Measurements from ENCODE around the gene LIM2.

LIM2 gene

DNA sequence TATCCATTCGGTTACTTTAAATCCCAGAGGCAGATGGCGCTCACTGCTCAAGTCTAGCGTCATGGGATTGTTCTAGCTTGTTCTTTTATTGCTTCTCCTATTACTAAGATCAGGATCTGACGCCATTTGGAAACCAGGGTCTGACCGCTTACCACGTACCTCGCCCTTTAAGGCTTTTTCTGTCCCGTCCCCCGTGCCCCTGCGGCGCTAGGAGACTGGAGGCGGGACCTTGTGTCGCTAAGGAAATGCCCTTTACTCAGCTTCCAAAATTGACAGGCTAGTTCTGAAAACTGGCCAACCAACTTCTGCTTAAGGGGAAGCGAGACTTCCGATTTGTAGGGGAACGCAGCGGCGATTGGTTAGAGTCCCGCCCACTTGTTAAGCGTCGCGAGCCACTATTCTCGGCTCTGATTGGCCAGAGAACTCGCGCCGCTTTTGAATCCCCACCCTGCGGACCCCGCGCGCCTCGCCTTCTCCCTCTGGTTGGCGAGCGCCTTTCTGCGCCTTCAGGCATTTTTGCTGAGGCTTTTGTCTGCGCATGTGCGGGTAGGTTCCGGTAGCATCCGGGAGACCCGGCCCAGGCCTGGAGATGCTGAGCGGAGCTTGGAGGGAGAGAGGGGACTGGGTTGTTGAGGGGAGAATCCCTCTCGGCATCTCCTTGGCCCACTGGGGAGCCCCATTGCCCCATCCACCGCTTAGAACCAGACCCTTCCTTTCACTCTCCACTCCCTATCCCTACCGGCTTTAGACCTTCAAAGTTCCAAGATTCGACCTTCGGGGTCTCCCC lies 6.5 kb upstream of the LIM2 start:
- DNase-seq = peak; percentile 99

DNA sequence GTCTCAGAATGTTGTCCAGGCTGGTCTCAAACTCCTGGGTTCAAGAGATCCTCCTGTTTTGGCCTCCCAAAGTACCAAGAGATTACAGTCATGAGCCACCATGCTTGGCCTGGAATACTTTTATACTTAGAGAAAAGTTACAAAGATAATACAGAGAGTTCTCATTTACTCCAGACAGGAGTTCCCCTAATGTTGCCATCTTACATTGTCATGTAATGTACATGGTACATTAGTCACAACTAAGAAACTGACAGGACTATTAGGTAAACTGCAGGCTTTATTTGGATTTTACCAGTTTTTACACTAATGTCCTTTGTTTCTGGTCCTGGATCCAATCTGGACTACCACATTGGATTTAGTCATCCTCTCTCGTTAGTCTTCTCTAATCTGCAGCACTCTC lies 4.9 kb upstream of the LIM2 start:
- DNase-seq = no peak

DNA sequence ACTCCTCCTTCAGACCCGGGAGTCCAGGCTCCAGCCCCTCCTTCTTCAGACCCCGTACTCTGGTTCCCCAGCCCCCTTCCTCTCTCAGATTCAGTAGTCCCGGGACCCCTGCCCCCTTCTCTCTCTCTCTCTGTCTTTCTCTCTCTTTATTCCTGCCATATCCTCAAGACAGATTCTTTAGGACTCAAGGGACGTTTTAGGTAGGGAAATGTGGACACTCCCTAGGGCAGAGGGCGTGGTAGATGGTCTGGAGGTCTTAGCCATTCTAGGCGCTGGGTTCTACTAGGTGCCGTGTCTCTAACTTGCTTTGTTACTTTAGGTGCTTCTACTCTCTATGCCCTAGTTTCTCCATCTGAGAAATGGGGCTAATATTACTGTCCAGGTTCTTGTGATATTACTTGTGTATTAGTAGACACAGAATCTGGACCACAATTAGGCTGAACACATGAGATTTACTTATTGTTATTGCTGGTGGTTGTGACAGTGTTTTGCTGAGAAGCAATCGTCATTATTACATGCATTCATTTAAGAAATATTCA lies 3.4 kb upstream of the LIM2 start:
- no peak for DNase-seq

DNA sequence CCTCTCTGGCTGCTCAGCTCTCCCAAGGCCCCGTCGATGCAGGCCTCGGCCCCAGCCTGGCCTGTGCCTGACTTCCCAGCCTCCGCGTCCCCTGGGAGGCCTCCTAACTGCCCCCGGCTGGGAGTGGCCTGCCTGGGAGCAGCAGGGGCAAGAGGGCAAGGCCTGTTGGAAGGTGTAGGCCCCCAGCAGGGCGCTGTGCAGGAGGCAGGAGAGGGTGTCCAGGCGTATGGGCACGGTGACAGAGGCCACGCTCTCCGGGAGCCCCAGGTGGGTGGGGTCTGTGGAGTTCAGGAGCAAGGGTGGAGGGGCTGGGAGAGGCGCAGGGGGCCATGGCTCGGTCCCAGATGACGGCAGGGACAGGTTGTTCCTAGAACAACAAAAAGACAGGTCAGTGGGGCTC lies 1.4 kb upstream of the LIM2 start:
- no peak for DNase-seq

DNA sequence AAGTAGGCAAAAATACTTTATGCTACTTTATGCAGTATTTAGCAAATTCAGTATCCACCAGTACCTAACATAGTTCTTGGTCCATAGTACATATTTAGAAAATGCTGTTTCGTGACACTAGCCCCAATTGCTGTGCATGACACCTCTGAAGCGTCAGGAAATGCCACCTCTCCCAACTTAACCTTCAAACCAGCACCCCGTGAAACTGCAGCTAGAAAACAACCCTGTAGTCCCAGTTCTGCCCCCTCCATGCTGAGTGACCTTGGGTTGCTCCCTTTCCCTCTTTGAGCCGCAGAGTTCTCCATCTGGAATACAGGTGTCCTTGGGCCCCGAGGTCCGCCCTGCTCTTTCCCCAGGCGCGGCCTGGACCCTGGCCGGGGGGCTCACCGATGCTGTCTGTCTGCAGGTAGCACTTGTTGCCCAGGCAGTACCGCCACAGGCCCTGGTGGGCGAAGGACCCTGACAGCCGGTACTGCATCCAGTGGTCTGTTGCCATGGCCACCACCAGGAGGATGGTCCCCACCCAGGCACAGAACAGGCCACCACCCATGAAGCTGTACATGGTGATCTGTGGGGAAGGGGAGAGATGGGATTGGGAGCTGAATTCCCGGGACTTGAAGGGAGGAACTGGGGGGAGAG lies 773 bp downstream of the LIM2 start:
- DNase-seq = no peak

DNA sequence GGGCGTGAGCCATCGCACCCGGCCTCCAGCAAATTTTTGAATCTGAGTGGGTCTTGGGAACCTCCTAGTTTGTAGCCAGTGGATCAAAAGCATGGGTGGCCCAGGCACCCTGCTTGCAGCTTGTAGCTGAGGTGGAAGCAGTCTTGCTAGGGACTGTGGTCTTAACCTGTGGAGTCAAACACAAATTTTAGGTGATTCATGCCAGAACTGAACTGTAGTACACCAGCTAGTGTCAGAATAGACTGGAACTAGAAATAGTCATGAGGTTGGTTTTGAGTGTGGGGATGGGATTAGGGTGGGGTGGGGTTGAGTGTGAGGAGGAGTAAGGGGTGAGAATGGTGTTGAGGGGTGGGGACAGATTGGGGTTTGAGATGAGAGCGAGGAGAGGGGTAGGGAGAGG lies 5.8 kb downstream of the LIM2 start:
- no peak for DNase-seq

DNA sequence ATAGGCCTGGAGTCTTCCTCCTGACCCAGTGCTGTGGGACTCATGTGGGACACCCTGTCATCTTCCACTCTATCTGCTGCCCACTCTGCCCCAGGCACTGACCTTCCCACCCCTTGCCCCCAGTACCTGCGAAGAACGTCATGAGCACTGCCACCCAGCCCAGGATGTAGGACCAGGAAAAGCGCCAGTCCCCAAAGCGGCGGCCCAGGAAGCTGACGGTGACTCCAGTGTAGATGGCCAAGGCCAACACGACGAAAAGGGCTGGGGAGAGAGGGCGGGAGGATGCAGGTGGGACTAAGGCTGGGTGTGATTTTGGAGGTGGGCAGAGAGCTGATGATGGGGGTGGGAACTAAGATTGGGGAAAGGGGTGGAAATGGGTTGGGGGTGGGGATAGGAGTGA lies 7.4 kb downstream of the LIM2 start:
- DNase-seq = no peak

DNA sequence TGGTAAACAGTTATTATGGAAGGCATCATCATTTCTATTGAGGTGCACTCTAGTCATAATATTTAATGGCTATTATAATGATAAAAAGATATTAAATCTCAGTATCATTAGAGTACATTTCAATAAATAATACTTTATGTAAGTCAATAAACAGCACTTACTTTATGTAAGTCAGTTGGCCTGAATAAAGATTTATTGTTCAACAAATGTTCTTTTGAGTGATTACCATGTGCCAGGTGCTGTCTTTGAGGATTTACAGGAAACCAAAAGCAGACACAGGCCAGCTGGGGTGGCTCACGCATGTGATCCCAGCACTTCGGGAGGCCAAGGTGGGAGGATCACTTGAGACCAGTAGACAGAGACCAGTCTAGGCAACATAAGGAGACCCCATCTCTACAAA lies 10.4 kb downstream of the LIM2 start:
- DNase-seq = no peak

DNA sequence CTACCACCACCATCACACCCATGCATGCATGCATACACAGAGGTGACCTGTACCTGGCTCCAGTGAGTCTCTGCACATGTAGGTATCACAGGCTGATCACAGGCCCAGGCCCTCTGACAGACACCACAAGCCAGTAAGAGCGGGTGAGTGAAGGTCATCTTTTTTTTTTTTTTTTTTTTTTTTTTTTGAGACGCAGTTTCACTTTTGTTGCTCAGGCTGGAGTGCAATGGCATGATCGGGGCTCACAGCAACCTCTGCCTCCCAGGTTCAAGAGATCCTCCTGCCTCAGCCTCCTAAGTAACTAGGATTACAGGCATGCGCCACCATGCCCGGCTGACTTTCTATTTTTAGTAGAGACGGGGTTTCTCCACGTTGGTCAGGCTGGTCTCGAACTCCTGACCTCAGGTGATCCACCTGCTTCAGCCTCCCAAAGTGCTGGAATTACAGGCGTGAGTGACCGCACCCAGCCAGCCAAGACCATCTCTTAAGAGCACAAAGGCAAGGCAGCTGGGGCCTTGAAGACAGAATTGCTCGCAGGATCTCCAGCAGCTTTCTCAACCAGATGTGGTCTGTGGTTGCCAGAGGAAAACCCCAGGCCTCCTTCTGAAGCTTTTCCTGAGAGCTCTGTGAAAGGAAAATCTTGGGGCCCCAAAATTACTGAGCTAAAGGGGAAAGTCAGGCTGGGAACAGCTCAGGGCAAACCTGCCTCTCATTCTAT lies 12.1 kb downstream of the LIM2 start:
- peak; percentile 61 for DNase-seq

DNA sequence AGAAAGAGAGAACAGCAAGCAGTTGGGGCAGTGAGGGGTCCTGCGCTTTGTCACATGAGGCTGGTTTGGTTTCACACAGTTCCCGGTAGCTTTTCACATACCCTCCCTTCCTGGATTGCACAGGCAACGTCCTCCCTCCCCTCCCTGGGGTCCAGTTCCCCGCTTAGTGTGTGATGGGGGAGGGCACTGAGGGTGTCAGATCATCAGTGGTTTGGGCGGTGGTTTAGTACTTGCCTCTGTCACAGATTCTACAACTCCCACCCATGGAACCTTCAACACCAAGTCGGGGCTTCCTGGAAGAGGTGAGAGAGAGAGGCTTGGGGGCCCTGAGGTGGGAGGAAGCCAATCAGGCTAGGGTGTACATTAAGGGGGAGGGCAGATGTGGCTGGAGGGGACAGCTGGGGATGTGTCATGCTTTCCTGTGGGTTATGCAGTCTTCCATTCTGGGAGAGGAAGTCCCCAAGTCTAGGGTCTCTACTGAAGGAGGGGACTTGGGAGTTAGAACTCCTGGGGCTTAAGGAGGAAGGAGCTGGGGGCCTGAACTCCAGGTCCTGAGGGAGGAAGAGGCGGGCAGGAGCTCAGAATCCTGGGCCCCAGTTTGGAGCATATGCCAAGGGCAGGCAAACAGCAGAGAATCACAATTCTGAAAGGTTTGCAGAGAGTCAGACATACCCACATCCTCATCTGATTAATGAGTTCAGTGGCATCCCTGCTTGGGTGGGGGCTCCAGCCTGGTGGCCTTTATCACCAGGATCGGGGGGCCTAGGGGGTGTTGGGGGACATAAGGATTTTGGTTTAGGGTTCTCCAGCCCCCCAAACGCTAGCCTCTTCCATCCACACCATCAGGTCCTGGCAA lies 14.9 kb downstream of the LIM2 start, which contains the start of gene NKG7:
NKG7 (minus strand) TSS at position 6 of the 856 bp plus-strand sequence. CDS start 119 bp downstream, outside the sequence.
- peak; percentile 97 for DNase-seq

DNA sequence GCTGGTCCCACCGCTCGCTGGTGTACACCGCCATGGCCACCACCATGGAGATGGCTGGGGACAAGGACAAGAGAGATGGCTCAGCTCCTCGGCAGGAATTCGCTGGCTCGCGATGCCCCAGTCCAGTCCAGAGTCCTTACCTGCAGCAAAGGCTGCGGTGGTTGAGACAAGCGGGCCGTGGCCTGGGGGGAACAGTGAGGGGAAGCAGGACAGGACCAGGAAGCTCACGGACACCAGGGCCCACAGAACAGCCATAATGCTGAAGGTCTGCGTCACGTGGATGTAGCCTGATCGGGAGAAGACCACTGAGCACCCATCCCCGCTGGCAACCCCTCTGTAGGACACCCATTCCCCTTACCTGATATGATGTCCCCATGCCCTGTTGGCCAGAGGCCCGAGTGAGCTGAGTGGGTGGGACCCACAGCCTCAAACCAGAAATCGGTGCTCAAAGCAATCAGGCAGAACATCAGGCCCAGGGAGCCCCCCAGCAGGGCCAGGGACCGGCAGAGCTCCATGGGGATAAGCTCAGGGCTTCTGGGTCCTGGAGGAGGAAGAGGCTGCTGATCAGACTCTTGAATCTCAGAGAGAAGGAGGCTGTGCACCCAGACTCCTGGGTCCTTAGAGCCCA lies 15.6 kb downstream of the LIM2 start:
- DNase-seq = no peak

DNA sequence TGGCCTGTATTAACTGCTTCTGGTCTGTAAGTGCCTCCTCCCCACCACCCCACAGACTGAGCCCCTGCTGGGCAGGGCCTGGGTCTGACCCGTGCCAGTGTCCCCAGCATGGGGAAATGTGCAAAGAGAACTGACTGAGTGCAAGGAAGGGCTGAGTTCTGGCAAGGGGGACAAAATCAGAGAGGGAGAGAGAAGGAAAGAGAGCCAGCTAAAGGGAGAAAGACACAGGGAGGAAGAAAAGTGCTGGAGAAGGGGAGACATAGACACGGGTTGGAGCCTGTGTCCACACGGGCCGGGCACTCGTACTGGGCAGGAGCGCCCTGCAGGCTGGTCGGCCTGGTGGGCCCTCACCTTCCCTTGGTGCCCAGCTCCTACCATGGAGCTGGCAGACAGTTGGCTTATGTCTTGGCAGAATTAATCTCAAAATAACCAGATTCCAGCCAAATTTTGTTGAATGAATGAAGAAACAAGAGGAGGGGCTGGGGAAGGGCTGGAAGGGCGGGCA lies 16.5 kb downstream of the LIM2 start:
- DNase-seq = no peak

DNA sequence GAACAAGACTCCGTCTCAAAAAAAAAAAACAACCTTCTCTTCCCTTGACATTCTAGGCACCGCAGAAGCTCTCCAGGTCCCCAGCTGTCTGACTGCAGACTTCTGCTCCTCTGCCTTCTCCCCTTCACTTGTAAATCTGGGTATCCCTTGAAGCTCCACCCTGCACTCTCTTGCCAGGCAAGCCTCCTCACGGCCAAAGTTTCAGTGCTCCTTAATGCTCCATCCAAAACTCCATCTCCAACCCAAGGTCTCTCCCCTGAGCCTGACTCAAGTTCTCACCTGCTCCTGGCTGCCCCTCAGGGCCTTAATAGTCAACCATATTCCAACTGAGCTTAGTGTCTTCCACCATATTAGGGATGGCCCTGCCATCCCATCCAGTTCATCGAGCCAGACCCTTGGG lies 17.5 kb downstream of the LIM2 start:
- DNase-seq = no peak

DNA sequence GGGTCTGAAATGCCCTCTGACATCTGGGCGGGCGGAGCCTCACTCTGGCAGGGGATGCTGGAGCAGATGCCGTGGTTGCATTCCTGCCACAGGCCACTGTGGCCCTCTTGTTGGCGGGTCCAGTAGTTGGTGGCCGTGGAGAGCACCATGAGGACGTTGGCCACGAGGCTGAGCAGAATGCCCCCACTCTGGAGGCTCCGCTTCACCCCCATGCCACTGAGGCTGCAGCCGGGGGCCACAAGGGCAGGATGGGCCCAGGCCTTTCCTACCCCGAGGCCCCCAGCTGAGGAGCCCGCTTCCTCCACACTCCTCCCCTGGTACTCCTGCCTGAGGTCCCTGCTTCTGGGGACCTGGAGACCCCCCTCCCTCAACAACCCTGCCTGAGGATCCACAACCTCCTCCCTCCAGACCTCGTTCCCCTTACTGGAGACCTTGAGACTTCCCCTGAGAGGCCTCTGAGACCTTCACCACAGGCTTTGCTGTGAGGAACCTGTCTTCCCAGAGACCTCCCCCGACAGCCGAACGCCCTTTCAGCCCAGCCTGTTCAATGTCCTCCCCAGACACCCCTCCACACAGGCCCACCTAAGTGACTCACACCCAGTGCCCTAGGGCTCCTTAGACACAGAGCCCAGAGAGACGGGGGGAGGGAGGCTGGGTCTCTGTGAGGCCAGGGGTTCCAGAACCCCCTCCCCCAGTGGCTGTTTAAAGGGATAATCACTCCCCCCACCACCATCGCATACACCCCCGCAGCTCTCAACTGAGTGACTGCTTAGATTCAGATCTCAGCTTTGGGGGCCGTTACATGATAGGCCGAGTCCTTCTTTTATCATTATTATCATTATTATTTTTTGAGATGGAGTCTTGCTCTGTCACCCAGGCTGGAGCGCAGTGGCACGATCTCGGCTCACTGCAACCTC lies 19.1 kb downstream of the LIM2 start, which contains the start of gene CLDND2:
CLDND2 (minus strand) TSS at position 638 of the 917 bp plus-strand sequence; CDS start at position 212, 426 bp downstream.
- peak; percentile 21 for DNase-seq

DNA sequence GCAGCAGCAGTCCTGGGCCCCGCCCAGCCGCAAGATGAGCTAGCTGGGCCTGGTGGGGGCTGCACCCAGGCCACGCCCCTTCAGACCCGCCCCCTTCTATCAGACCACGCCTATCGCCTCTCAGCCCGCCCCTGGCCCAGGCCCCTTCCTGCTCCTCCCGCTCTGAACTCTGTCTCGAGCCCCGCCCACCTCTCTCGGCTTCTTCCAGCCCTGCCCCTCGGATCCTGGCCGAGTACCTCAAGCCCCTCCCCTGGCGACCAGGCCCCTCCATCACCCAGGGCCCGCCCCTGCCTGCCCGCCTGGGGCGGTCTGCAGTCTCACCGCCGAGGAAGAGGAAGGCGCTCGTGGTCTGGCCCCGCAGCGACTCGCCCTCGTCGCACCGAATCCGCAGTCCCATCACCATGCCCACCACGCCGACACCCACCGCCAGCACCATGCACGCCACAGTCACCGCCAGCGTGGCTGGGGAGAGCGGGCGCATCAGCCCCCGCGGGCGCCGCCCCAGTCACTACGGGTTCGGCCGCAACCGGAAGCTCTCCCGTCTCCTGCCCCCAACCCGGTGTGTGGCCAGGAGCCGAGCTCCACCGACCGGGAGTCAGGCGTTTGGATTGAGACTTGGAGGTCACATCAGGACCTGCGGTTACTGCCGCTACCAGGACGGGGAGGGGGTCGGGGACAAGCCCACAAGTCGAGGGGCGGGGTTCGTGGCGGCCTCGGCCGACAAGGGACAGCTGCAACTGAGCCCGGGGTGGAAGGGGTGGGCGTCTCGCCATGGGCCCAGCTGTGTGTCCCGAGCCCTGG lies 20.0 kb downstream of the LIM2 start:
- peak; percentile 97 for DNase-seq

DNA sequence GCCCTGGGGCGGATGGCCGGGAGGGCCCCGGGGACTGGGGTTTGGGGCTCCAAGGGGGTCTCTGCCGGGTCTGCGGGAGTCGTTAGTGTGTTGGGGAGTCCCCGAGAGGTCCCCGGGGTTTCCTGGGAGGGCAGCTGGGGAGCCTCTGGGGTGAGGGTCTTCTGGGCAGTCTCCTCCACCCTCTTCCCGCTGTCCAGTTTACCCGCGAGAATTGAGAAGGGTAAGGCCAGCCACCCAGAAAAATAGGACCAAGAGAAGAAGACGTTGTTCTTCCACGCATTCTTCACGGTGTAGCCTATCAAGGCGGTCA lies 20.6 kb downstream of the LIM2 start:
- no peak for DNase-seq

DNA sequence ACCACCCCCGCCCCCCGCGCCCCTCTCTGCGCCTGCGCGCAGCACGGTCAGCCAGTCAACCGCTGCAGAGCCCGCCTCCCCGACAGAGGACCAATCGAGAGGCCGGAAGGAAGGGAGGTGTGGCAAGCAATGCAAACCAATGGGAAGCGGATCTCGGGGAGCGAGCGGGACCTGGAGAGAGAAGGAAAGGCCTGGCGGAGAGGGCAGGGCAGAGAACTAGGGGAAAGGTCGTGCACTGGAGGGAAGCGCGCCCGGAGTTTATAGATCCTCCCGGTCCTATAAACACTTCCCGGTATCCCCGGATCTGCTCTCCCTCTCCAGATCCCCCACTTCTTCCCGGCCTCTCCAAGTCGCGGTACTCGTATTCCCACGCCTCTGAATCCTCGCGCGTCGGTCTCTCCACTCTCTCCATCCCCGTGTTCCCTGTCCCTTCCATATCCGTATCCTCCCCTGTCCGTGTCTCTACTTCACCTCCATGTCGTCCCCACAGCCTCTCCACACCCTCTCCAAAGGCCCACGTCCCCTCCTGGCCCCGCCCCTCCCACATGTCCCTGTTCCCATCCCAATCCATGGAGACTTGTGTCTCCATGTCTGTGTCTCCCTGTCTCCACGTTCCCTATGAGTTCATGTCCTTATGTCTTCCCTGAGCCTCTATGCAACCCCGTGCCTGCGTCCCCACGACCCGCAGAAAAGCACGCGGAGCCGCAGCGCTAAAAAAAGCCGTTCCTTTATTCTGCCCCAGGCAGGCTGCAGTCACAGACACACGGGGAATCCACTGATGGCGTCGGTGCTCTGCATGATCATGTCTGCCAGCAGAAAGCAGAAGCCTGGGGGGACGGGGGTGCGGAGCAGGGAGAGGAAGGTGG lies 21.2 kb downstream of the LIM2 start:
- DNase-seq = peak; percentile 96

DNA sequence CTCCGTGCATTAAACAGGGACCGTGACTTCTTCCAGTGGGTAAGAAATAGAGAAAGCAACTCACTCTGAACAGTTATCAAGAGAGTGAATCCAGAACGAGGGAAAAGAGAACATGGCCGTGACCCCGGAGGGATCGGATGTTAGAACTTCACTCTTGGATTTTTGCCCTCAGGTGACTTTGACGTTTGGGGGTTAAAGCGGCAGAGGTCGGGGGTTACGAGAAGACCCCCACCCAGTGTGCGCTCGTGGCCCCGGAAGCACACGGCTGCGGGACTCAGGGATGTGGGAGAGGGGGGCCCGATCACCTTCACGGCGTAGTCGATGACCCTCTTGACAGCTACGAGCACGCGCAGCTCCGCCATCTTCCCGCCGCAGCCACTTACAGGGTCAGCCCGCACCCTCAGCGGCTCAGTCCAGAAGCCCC lies 21.8 kb downstream of the LIM2 start, which contains the start of gene ETFB:
ETFB (minus strand) TSS at position 424 of the 424 bp plus-strand sequence; CDS start at position 362, 62 bp downstream.
- DNase-seq = no peak

Data from GF-D8 (cell line).